CD14-positive monocyte (primary cell): Measurements from ENCODE around the gene NCOR2. TPM values are rescaled to one million over a fixed set of nuclear protein-coding genes. Genes with fewer than 3 reads are reported as not detected.

Experiments used
- DNase-seq, 3 donors: peaks; one replicate each; pipeline ENCODE4 v3.0.0-alpha.2; 2011 to 2022
- H2AFZ ChIP-seq: 2 replicates; pipeline ENCODE4 v1.6.0; 2012; ENCODE audit warnings: mild to moderate bottlenecking, low read depth, low read length, inconsistent platforms; ENCODE audit not compliant: insufficient read depth, poor library complexity, severe bottlenecking
- H3K27ac ChIP-seq, 2 donors: 1 replicate in 1 of 2; 2 replicates in 1 of 2; pipeline ENCODE4 v1.5.1; 2012 to 2013; ENCODE audit warnings: low read length in 2 of 2, control low read depth in 1 of 2, inconsistent platforms in 1 of 2, low read depth in 1 of 2, mild to moderate bottlenecking in 1 of 2
- H3K27me3 ChIP-seq, 2 donors: one replicate each; pipeline versions ENCODE4 v1.6.0 to v1.6.1; 2011 to 2013; ENCODE audit warnings: low read length in 2 of 2; ENCODE audit not compliant: control insufficient read depth in 2 of 2, insufficient read depth in 2 of 2
- H3K36me3 ChIP-seq, 2 donors: replicated peaks in 1 of 2; 1 replicate in 1 of 2; 2 replicates in 1 of 2; pipeline versions ENCODE4 v1.5.1 to v1.6.1; 2012 to 2013; ENCODE audit warnings: low read length in 2 of 2, control low read depth in 1 of 2, inconsistent platforms in 1 of 2, mild to moderate bottlenecking in 1 of 2; ENCODE audit not compliant: insufficient read depth in 2 of 2, control insufficient read depth in 1 of 2
- H3K4me1 ChIP-seq, 2 donors: 1 replicate in 1 of 2; 2 replicates in 1 of 2; pipeline versions ENCODE4 v1.5.1 to v1.6.1; 2012 to 2013; ENCODE audit warnings: low read length in 2 of 2, control low read depth in 1 of 2, inconsistent platforms in 1 of 2, mild to moderate bottlenecking in 1 of 2, moderate library complexity in 1 of 2; ENCODE audit not compliant: insufficient read depth in 2 of 2, control insufficient read depth in 1 of 2
- H3K4me2 ChIP-seq: replicated peaks from 2 replicates; pipeline ENCODE3; 2012; ENCODE audit warnings: low read length, moderate library complexity, mild to moderate bottlenecking; ENCODE audit not compliant: poor library complexity, severe bottlenecking; ENCODE audit errors: extremely low read depth
- H3K4me3 ChIP-seq, 3 experiments: fragments of 200-600 bp in 1 of 3; sonication (generic) in 1 of 3; replicated peaks in 1 of 3; 1 replicate in 2 of 3; 2 replicates in 1 of 3; pipeline ENCODE4 v1.5.1; 2011 to 2013; ENCODE audit warnings: low read length in 3 of 3, mild to moderate bottlenecking in 3 of 3, control low read depth in 2 of 3, low read depth in 2 of 3, inconsistent platforms in 1 of 3, moderate library complexity in 1 of 3
- H3K79me2 ChIP-seq: 2 replicates; pipeline ENCODE4 v1.6.0; 2012; ENCODE audit warnings: mild to moderate bottlenecking, control low read depth, inconsistent platforms, low read length, moderate library complexity; ENCODE audit not compliant: insufficient read depth
- H3K9ac ChIP-seq: 2 replicates; pipeline ENCODE4 v1.6.0; 2017; ENCODE audit warnings: low read length, mild to moderate bottlenecking; ENCODE audit not compliant: insufficient read depth, poor library complexity, severe bottlenecking
- H3K9me3 ChIP-seq, 2 donors: replicated peaks in 1 of 2; 1 replicate in 1 of 2; 2 replicates in 1 of 2; pipeline versions ENCODE4 v1.5.1 to v1.6.1; 2012 to 2013; ENCODE audit warnings: low read length in 2 of 2, control low read depth in 1 of 2; ENCODE audit not compliant: control insufficient read depth in 1 of 2, insufficient read depth in 1 of 2
- H4K20me1 ChIP-seq: 2 replicates; pipeline ENCODE4 v1.6.0; 2012; ENCODE audit warnings: mild to moderate bottlenecking, low read length, control low read depth, moderate library complexity; ENCODE audit not compliant: insufficient read depth
- H3K27ac Mint-ChIP-seq, 7 donors: one replicate each; pipeline ENCODE4 v1.8.0; 2020; ENCODE audit warnings: mild to moderate bottlenecking in 7 of 7, mixed read lengths in 7 of 7, moderate library complexity in 6 of 7, inconsistent platforms in 2 of 7
- H3K27me3 Mint-ChIP-seq, 3 donors: one replicate each; pipeline ENCODE4 v1.8.0; 2021 to 2022; ENCODE audit warnings: low read depth in 3 of 3, mild to moderate bottlenecking in 3 of 3, mixed read lengths in 3 of 3, moderate library complexity in 3 of 3, inconsistent platforms in 1 of 3
- H3K36me3 Mint-ChIP-seq, 2 donors: one replicate each; pipeline ENCODE4 v1.8.0; 2020; ENCODE audit warnings: mixed read lengths in 2 of 2, inconsistent platforms in 1 of 2, mild to moderate bottlenecking in 1 of 2
- H3K4me1 Mint-ChIP-seq: one replicate; pipeline ENCODE4 v1.8.0; 2020; ENCODE audit warnings: mild to moderate bottlenecking, mixed read lengths
- H3K4me3 Mint-ChIP-seq, 2 donors: one replicate each; pipeline ENCODE4 v1.8.0; 2020; ENCODE audit warnings: mild to moderate bottlenecking in 2 of 2, mixed read lengths in 2 of 2, moderate library complexity in 1 of 2
- H3K9me3 Mint-ChIP-seq, 7 donors: one replicate each; pipeline ENCODE4 v1.8.0; 2020 to 2022; ENCODE audit warnings: mixed read lengths in 7 of 7, mild to moderate bottlenecking in 6 of 7, moderate library complexity in 6 of 7, inconsistent platforms in 2 of 7
- WGBS: methylation state at CpG from one replicate; pipeline ENCODE4 v1.1.5; 2013; ENCODE audit warnings: missing lambda C conversion rate; ENCODE audit not compliant: insufficient coverage; 5-methylcytosine and 5-hydroxymethylcytosine counted together
- intact Hi-C, 2 donors: fragments of 100-400 bp; cut with micrococcal nuclease; formaldehyde crosslinking; loops; one replicate each; pipeline versions ENCODE4 v1.15.0 to v1.15.1; 2023
- polyA plus RNA-seq, 3 donors: library from polyadenylated mRNA; depleted of rRNA in 1 of 3; unstranded in 2 of 3; stranded (reverse) in 1 of 3; fragments of 300-500 nt in 2 of 3; fragments of >200 nt in 1 of 3; fragmentation: Illumina TruSeq in 2 of 3; gene quantifications; 1 replicate in 2 of 3; 2 replicates in 1 of 3; pipeline ENCODE4 v1.2.3, GENCODE V29; 2012 to 2021
- TF ChIP-seq, protein P1 (sequence below): fragments of 200-600 bp; IDR thresholded peaks from one replicate; pipeline ENCODE4 v1.8.0; 2022; ENCODE audit warnings: antibody characterized with exemption, mild to moderate bottlenecking

NCOR2 gene
- polyA plus RNA-seq, 3 donors, result 4.7 to 46.8 (median 5.5) TPM

DNA sequence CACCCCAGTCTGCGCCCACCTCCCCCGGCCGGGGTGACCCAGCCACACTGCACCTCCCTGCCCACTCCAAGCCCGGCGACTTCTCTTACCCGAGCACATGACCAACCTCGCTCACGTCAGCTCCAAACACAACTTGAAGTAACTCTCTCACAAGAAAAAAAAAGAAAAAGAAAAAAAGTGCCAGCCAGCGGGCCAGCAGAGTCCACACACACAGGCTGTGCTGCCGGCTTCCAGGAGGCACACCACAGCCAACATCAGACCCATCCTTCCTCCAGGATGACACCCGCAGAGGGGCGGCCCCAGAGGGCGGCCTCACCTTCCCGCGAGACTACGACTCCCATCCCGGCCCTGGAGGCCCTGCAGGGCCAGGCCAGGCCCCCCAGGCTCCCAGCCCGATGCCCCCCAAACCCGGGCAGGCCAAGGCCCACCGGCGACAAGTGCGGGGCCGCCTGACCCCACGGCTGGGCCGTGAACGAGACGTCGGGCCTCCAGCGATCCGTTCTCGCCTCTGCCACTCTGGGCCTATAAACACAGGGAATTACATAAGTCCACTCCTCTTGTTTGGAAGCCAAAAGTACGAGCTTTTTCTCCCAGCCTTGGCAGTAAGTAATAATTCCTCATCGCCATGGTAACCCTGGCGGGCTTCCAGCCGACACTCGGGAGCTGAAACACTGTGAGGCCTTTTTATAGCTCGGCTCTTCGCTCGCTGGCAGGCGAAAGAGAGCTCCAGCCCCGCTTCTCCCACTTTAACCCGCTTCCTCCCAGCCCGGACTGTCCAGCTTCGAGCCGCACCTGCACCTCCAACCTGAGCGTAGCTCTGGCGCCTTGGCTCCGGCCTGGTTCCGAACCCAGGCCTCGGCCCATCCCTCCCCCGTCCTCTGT, 49.1 kb downstream of the NCOR2 start:
- Histone ChIP-seq H3K79me2 (peaks cover 99% of the 10 kb centered on the region), H3K4me3 (peak overlapping the region in 1 of 3 experiments; percentile 3), H2AFZ (no peak overlapping the region), H3K4me1 (peaks cover 33 to 38% of the 10 kb centered on the region in 2 donors), H3K27me3 (no peaks in the 10 kb centered on the region), H3K36me3 (peaks cover 16 to 41% of the 10 kb centered on the region in 2 donors), H3K9ac (peak overlapping the region; percentile 39), H4K20me1 (peaks cover 100% of the 10 kb centered on the region), H3K4me2 (peak overlapping the region; percentile 27), H3K9me3 (no peaks in the 10 kb centered on the region), H3K27ac (peak overlapping the region; percentile 26 to 59)
- H3K27me3 Mint-ChIP-seq, result peaks cover 4 to 13% (median 5%) of the 10 kb centered on the region in 3 donors
- peak overlapping the region; percentile 61 to 68 for H3K4me3 Mint-ChIP-seq
- TF ChIP-seq, protein P1, sequence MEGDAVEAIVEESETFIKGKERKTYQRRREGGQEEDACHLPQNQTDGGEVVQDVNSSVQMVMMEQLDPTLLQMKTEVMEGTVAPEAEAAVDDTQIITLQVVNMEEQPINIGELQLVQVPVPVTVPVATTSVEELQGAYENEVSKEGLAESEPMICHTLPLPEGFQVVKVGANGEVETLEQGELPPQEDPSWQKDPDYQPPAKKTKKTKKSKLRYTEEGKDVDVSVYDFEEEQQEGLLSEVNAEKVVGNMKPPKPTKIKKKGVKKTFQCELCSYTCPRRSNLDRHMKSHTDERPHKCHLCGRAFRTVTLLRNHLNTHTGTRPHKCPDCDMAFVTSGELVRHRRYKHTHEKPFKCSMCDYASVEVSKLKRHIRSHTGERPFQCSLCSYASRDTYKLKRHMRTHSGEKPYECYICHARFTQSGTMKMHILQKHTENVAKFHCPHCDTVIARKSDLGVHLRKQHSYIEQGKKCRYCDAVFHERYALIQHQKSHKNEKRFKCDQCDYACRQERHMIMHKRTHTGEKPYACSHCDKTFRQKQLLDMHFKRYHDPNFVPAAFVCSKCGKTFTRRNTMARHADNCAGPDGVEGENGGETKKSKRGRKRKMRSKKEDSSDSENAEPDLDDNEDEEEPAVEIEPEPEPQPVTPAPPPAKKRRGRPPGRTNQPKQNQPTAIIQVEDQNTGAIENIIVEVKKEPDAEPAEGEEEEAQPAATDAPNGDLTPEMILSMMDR, result no peak
- peak overlapping the region in 6 of 7 donors; percentile 38 to 86 (median 76) for H3K27ac Mint-ChIP-seq
- WGBS, result 13% methylated on average over 44 of the region's 51 CpGs
- peak; percentile 52 to 67 (median 54) for DNase-seq
- intact Hi-C loops, result loop anchor here in 1 of 2 donors (5.0 kb wide), 1 partner anchor 34 kb away; no protein-coding TSS in a partner anchor
- peaks cover 50 to 61% of the 10 kb centered on the region in 2 donors for H3K36me3 Mint-ChIP-seq
- peaks cover 50% of the 10 kb centered on the region for H3K4me1 Mint-ChIP-seq
- no peaks in the 10 kb centered on the region for H3K9me3 Mint-ChIP-seq
